Neural progenitor cell (in vitro differentiated cells): ENCODE measurements around the gene CFAP43. TPM values are rescaled to one million over a fixed set of nuclear protein-coding genes. Genes with fewer than 3 reads are reported as not detected.

ENCODE experiments used
- DNase-seq: peaks from one replicate; pipeline ENCODE4 v3.0.0-alpha.2; 2016; ENCODE audit warnings: low spot score
- H2AFZ ChIP-seq: fragments of 200-600 bp; sonication (generic); replicated peaks from 2 replicates; pipeline ENCODE4 v1.6.1; 2016; ENCODE audit warnings: antibody characterized with exemption
- H3F3A ChIP-seq: fragments of 200-600 bp; sonication (generic); 2 replicates; pipeline ENCODE4 v1.6.1; 2016; ENCODE audit warnings: antibody characterized with exemption, low read depth
- H3K27ac ChIP-seq: fragments of 200-600 bp; sonication (generic); 2 replicates; pipeline ENCODE4 v1.5.1; 2016; ENCODE audit warnings: mild to moderate bottlenecking
- H3K27me3 ChIP-seq: fragments of 200-600 bp; sonication (generic); 2 replicates; pipeline ENCODE4 v1.6.1; 2016; ENCODE audit warnings: mild to moderate bottlenecking, moderate library complexity
- H3K36me3 ChIP-seq: fragments of 200-600 bp; sonication (generic); 2 replicates; pipeline ENCODE4 v1.5.1; 2016
- H3K4me1 ChIP-seq: fragments of 200-600 bp; sonication (generic); 2 replicates; pipeline ENCODE4 v1.6.1; 2016; ENCODE audit warnings: mixed run types
- H3K4me2 ChIP-seq: fragments of 200-600 bp; sonication (generic); 2 replicates; pipeline ENCODE4 v1.6.1; 2016
- H3K4me3 ChIP-seq: fragments of 200-600 bp; sonication (generic); 2 replicates; pipeline ENCODE4 v1.5.1; 2016
- H3K79me2 ChIP-seq: fragments of 200-600 bp; sonication (generic); 2 replicates; pipeline ENCODE4 v1.6.1; 2016; ENCODE audit warnings: low read depth
- H3K9ac ChIP-seq: fragments of 200-600 bp; sonication (generic); 2 replicates; pipeline ENCODE4 v1.6.1; 2016
- H3K9me3 ChIP-seq: fragments of 200-600 bp; sonication (generic); 2 replicates; pipeline ENCODE4 v1.5.1; 2016; ENCODE audit warnings: low read depth
- H4K20me1 ChIP-seq: fragments of 200-600 bp; sonication (generic); 2 replicates; pipeline ENCODE4 v1.6.1; 2016; ENCODE audit warnings: low read depth
- H3K27ac Mint-ChIP-seq: 3 replicates; pipeline ENCODE4 v1.8.0; 2021; ENCODE audit warnings: mixed read lengths
- H3K27me3 Mint-ChIP-seq: 2 replicates; pipeline ENCODE4 v1.8.0; 2022; ENCODE audit warnings: low read depth, mild to moderate bottlenecking, inconsistent platforms, moderate library complexity, mixed read lengths; ENCODE audit not compliant: insufficient read depth
- H3K36me3 Mint-ChIP-seq: 3 replicates; pipeline ENCODE4 v1.8.0; 2021; ENCODE audit warnings: mixed read lengths
- H3K4me1 Mint-ChIP-seq: 3 replicates; pipeline ENCODE4 v1.8.0; 2021; ENCODE audit warnings: mixed read lengths
- H3K4me3 Mint-ChIP-seq: 3 replicates; pipeline ENCODE4 v1.8.0; 2021; ENCODE audit warnings: mild to moderate bottlenecking, moderate library complexity, mixed read lengths
- H3K9me3 Mint-ChIP-seq: 3 replicates; pipeline ENCODE4 v1.8.0; 2020; ENCODE audit warnings: mixed read lengths
- CTCF ChIP-seq: fragments of 200-600 bp; sonication (generic); IDR thresholded peaks from 2 replicates; pipeline ENCODE4 v1.5.1; 2017; ENCODE audit warnings: antibody characterized with exemption, mild to moderate bottlenecking
- EZH2 ChIP-seq: fragments of 200-600 bp; sonication (generic); IDR thresholded peaks from 2 replicates; pipeline ENCODE4 v1.6.1; 2017; ENCODE audit warnings: antibody characterized with exemption, mild to moderate bottlenecking, moderate library complexity
- EZH2phosphoT487 ChIP-seq: fragments of 200-600 bp; sonication (generic); IDR thresholded peaks from 2 replicates; pipeline ENCODE4 v1.6.1; 2017; ENCODE audit warnings: antibody characterized with exemption
- total RNA-seq: library from RNA; depleted of rRNA; stranded (reverse); fragments of >200 nt; gene quantifications from 2 replicates; pipeline ENCODE4 v1.2.3, GENCODE V29; 2015; ENCODE audit warnings: low replicate concordance

The CFAP43 gene
- total RNA-seq, 1 donor from 2014 or later = 2.7 TPM

GRCh38 chr10:104109908-104110662 lies 122.1 kb downstream of the CFAP43 start:
- Histone ChIP-seq H3K9me3 (no peaks in the 10 kb centered on the region), H3K4me1 (no peaks in the 10 kb centered on the region), H3K36me3 (no peaks in the 10 kb centered on the region), H3K27me3 (no peaks in the 10 kb centered on the region), H3F3A (no peaks in the 10 kb centered on the region), H3K4me3 (no peak overlapping the region), H3K79me2 (no peaks in the 10 kb centered on the region), H4K20me1 (no peaks in the 10 kb centered on the region), H2AFZ (no peak overlapping the region), H3K9ac (no peak overlapping the region), H3K4me2 (no peak overlapping the region), H3K27ac (no peak overlapping the region)
- Mint-ChIP-seq H3K27ac (no peak overlapping the region), H3K36me3 (no peaks in the 10 kb centered on the region), H3K4me3 (no peak overlapping the region), H3K9me3 (no peaks in the 10 kb centered on the region), H3K4me1 (peaks cover 2% of the 10 kb centered on the region), H3K27me3 (peaks cover 2% of the 10 kb centered on the region)
- no peak for TF ChIP-seq CTCF
- no peak for DNase-seq

GRCh38 chr10:104104926-104105325 lies 127.2 kb downstream of the CFAP43 start:
- Histone ChIP-seq H3F3A (no peaks in the 10 kb centered on the region), H3K27me3 (no peaks in the 10 kb centered on the region), H3K4me2 (no peak overlapping the region), H3K36me3 (no peaks in the 10 kb centered on the region), H4K20me1 (no peaks in the 10 kb centered on the region), H2AFZ (peak overlapping the region; percentile 30), H3K4me1 (peaks cover 10% of the 10 kb centered on the region), H3K79me2 (no peaks in the 10 kb centered on the region), H3K9ac (no peak overlapping the region), H3K9me3 (no peaks in the 10 kb centered on the region), H3K27ac (no peak overlapping the region), H3K4me3 (no peak overlapping the region)
- Mint-ChIP-seq H3K36me3 (no peaks in the 10 kb centered on the region), H3K9me3 (no peaks in the 10 kb centered on the region), H3K4me1 (no peaks in the 10 kb centered on the region), H3K27me3 (peaks cover 2% of the 10 kb centered on the region), H3K27ac (no peak overlapping the region), H3K4me3 (no peak overlapping the region)
- no peak for TF ChIP-seq CTCF
- TF ChIP-seq EZH2 = no peak
- TF ChIP-seq EZH2phosphoT487 = no peak
- DNase-seq = no peak

GRCh38 chr10:104104418-104104817 lies 127.7 kb downstream of the CFAP43 start:
- Mint-ChIP-seq H3K27ac (no peak overlapping the region), H3K9me3 (no peaks in the 10 kb centered on the region), H3K27me3 (peaks cover 2% of the 10 kb centered on the region), H3K4me3 (no peak overlapping the region), H3K4me1 (no peaks in the 10 kb centered on the region), H3K36me3 (no peaks in the 10 kb centered on the region)
- H3K36me3 ChIP-seq = no peaks in the 10 kb centered on the region
- no peaks in the 10 kb centered on the region for H3K79me2 ChIP-seq
- H3K27me3 ChIP-seq = no peaks in the 10 kb centered on the region
- peak overlapping the region; percentile 30 for H2AFZ ChIP-seq
- no peak overlapping the region for H3K9ac ChIP-seq
- H4K20me1 ChIP-seq = no peaks in the 10 kb centered on the region
- no peak for DNase-seq
- no peaks in the 10 kb centered on the region for H3K9me3 ChIP-seq
- no peak for TF ChIP-seq EZH2
- TF ChIP-seq CTCF = no peak
- no peak for TF ChIP-seq EZH2phosphoT487
- peaks cover 10% of the 10 kb centered on the region for H3K4me1 ChIP-seq
- no peak overlapping the region for H3K27ac ChIP-seq
- no peak overlapping the region for H3K4me3 ChIP-seq
- no peak overlapping the region for H3K4me2 ChIP-seq
- H3F3A ChIP-seq = no peaks in the 10 kb centered on the region
